Activated T-helper 9 cell treated with anti-CD3 and anti-CD28 coated beads, Interleukin-2, amount 50 U/mL, for 16 hours (primary cell): ENCODE data around the gene ATP9A.
"Not testable (repeated sequence)": the region's sequence is repeated elsewhere in the genome, so short reads cannot be mapped to it uniquely, and the experiment has no call there.

Experiments
- DNase-seq: peaks from one replicate; pipeline ENCODE4 v3.0.0-alpha.2; 2020; ENCODE audit warnings: low read depth

The ATP9A gene

DNA sequence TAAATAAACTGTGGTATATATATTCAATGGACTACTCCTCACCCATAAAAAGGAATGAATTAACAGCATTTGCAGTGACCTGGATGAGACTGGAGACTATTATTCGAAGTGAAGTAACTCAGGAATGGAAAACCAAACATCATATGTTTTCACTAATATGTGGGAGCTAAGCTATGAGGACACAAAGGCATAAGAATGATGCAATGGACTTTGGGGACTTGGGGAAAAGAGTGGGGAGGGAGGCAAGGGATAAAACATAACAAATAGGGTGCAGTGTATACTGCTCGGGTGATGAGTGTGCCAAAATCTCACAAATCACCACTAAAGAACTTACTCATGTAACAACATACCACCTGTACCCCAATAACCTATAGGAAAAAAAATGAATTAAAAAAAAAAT lies 45.2 kb downstream of the ATP9A start:
- not testable (repeated sequence) for DNase-seq

DNA sequence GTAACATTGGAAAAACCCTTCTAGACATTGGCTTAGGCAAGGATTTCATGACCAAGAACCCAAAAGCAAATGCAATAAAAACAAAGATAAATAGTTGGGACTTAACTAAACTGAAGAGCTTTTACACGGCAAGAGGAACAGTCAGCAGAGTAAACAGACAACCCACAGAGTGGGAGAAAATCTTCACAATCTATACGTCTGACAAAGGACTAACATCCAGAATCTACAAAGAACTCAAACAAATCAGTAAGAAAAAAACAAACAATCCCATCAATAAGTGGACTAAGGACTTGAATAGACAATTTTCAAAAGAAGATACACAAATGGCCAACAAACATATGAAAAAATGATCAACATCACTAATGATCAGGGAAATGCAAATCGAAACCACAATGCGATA lies 45.9 kb downstream of the ATP9A start:
- DNase-seq = not testable (repeated sequence)

GRCh38 chr20:51720854-51721253 lies 47.3 kb downstream of the ATP9A start:
- DNase-seq = no peak

- no peak for DNase-seq
Measured at GRCh38 chr20:51720384-51720783, 47.8 kb downstream of the ATP9A start.

DNA sequence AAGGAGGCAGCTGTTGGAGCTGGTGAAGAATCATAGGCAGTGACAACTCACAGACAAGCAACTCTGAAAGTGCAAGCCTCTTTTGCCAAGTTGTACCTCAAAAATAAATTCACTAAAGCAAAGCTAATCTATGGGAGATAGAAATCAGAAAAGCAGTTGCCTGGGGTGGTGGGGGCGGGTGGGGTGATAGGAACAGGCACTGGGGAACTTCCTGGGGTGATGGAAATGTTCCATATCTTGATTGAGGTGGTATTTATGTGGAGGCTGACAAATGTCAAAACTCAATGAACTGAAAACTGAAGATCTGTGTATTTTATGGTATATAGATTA lies 52.4 kb downstream of the ATP9A start:
- DNase-seq = no peak

GRCh38 chr20:51715163-51715855 lies 52.9 kb downstream of the ATP9A start:
- DNase-seq = no peak

- no peak for DNase-seq
Measured at GRCh38 chr20:51713213-51713598, 55.0 kb downstream of the ATP9A start.

- no peak for DNase-seq
Measured at GRCh38 chr20:51712501-51713212, 55.5 kb downstream of the ATP9A start.

DNA sequence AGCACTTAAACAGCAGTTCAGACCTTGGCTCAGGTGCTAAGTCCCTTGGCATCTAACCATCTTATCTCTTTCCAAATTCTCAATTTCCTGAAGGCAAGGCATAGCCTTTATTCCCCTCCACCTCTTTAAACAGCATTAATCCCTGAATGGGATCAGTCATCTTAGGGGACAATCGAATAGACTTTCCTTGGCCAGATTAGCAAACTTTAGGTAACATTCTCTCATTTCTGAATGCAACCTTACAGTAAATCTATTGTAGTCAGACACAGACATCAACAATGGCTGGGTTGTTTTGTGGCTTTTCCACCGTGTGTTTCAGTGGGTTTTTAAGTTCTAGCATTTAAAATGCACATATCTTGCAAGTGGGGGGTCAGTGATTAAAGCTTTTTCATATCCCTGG lies 56.8 kb downstream of the ATP9A start:
- no peak for DNase-seq

DNA sequence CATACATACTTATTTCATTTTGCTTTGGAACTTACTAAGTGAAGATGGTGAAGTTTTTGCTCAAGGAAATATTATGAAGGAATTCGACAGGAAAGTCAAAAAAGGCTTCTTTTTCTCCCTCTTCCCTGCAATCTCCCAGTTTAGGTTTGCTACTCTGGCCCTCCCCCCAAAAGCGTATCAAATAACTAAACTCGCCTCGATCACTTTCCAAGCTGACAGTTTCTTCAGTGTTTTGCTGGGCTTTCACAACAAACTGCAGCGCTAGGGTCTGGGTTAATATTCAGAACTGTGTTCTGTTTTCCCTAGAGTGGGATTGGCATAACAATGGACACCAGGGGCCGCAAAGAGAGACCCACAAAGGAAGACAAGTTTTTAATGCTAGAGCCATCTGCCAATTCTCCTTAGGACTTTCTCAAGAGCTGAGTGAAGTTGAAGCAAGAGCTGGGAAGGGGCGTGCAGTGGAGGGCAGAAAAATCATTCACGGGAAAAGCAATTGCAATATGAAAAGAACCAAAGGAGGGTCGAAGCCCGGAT lies 57.8 kb downstream of the ATP9A start:
- no peak for DNase-seq

DNA sequence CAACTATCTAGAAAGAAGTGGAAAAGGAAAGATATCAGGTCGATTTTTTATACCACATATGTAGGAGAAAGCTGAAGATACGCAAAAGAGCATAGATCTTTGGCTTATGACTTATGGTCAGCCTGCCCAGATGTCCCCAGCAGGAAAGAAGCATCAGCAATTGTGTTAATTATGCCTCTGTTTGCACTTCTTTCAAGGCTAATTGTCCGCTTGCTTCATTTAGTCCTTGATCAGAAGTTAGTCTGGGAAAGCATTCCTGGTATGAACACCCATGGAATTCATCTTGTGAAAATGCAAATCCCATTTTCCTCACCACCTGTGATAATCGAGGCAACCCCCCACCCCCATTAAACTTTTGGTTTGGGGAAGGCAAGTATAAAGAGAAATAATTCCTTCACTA lies 62.8 kb downstream of the ATP9A start:
- DNase-seq = no peak

DNA sequence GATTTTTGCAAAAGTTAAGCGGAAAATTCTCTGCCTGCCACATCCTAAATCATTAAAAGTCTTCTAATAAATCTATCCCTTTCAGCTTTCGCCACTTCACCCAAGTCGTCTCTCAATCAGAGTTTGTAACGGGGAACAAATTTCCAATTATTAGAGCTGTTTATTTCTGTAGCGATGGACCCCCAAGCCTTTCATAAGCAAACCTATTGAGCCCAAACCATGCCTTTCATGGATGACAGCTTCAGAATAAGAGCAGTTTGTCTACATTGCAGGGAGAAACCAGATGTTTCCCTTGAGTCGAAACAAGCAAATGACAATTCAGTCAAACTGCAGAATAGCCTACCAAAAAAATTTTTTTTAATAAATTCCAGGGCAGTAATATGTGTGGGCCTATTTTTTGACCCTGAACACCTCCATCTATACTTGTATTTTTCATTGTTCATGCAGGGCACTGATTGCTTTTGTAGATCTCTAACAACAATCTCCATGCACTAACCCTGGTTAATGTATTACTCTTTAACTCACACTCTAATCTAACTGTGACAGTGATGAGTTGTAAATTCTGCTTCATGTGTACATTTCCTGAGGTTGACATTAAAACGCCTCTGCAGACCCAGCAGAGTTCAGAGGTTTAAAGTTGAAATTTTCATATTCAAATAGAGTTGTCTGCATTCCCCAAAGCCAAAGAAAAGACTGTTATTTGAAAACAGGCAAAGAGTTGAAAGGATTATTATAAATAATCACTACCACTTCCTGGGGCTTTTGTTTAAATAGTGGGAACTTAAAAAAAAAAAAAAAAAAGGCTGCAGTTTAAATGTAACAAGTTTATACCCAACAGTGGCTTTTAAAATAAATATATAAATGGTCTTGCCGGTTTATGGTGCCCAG lies 64.5 kb downstream of the ATP9A start:
- DNase-seq = no peak

- no peak for DNase-seq
Measured at GRCh38 chr20:51702556-51702955, 65.6 kb downstream of the ATP9A start.

GRCh38 chr20:51700809-51701285 lies 67.3 kb downstream of the ATP9A start:
- DNase-seq = no peak

GRCh38 chr20:51698252-51698651 lies 69.9 kb downstream of the ATP9A start:
- DNase-seq = no peak

GRCh38 chr20:51697096-51697826 lies 70.9 kb downstream of the ATP9A start:
- DNase-seq = no peak

GRCh38 chr20:51696304-51697071 lies 71.7 kb downstream of the ATP9A start:
- no peak for DNase-seq

DNA sequence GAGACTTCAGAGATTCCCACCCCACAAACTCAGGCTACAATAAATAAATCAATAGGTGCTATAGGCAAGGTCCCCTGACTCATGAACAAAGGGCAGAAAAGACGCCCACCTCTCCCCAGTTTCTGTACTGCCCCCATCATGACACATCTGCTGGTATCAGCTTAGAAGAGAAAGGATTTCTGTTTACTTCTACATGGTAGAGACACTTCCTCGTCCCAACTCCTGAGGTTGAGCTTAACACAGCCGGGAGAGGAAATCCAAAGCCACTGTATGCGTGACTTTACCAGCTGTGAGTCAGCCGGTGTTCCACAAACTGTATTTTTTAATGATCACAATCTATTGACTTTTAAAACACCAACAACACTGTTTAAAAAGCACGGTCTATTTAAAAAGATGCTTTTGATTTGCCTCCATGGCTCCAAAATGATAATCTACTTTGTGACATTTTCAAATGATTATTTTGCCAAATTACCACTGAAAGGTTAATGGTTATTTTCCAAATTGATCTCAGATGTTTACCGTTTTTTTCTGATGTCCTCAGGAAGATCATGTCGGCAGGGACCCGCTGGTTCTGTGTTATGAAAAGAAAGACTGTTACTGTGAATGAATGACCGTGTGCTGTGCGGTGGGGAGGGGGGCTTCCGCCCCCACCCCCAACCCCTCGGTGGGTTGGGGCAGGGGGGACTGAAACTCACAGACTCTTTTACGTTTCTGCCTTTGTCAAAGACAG lies 72.5 kb downstream of the ATP9A start:
- DNase-seq = no peak

DNA sequence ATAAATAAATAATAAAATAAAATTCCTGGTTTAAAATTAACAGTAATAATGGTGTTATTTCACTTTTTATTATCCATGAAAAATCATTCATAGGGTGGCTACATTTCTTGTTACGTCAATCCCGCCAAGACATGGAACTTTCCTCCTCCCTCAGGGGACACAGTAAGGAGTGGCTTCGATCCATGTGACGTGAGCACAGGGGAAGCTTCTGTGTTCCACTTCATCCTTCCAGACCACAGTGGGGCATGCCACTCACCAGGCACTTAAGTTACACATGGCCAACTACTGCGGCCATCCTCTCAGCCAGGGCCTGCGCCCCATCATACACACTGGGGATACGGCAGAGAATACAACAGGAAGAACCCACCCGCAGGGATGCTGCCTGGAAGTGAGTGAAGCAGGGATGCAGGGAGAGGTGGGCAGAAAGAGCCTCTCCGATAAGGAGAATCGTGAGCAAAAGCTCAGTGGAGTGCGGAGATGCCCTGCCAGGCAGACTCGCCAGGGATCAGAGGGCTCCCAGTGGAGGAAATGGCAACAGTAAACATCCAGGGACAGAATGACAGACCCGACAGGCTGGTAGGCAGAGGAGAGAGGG lies 75.3 kb downstream of the ATP9A start:
- DNase-seq = no peak

DNA sequence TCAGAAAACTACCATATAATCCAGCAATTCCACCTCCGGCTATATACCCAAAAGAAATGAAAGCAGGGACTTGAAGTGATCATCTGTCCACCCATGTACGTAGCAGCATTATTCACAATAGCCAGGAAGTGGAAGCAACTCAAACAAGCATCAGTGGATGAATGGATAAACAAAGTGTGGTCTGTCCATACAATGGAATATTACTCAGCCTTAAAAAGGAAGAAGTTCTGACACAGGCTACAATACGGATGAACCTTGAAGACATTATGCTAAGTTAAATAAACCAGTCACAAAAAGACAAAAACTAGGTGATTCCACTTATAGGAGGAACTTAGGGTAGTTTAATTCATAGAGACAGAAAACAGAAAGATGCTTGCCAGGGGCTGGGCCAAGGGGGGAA lies 76.5 kb downstream of the ATP9A start:
- no peak for DNase-seq
